ENCODE data around the gene TMC6. TPM values are rescaled to one million over a fixed set of nuclear protein-coding genes. Genes with fewer than 3 reads are reported as not detected.
A peak's percentile ranks its signal among the peaks of the same experiment; 100 is the strongest.

The TMC6 gene
- total and polyA plus RNA-seq, 2 of the 13 experiments (the other 11 are each of a cell fraction or from before 2014, with no cell fraction given), result 48.4 to 99.1 TPM

DNA sequence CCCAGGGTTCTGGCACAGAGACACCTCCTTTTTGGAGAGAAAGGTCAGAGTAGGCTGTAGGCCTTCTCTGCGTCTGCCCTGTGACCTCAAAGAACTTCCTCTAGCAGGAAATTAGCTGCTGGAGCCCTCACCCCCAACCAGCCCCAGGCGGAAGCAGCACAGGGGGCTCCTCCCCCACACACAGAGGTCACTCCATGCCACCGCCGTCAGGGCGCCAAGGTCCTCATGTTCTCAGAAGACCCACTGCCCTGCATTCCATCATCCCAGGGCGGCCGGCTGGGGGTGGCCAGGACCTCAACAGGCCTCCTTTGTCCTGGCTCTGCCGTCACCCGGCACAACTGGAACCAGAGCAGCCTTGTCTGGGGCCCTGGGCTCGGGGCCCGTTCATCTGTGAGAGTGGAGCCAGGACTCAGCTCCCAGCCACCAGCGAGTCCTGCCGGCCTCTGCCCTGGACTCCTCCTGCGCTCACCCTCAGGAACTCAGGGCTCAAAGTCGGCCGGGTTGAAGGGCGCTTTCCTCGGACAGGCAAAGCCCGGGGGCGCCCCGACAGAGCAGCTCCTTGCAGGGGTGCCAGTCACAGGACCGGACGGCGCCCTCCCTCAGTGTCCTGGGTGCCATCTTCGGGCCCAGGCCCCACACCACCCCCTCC, 1.2 kb downstream of the TMC6 start (continued):
- TF ChIP-seq FOXM1 (CRISPR knock-in tag; IDR thresholded peaks at IDR 0.05), result no peak
- peak; percentile 52; the same call in 1 of the 2 replicates for TF ChIP-seq EEA1 (CRISPR knock-in tag; IDR thresholded peaks at IDR 0.05; ENCODE audit: borderline replicate concordance)
- TF ChIP-seq SRSF9 (IDR thresholded peaks at IDR 0.05; ENCODE audit: borderline replicate concordance, insufficient read depth, low read depth, low read length, poor library complexity, severe bottlenecking), result no peak
- no peak for TF ChIP-seq RFX3 (CRISPR knock-in tag; IDR thresholded peaks at IDR 0.05)
- no peak for TF ChIP-seq ZBTB8A (CRISPR knock-in tag; IDR thresholded peaks at IDR 0.05; ENCODE audit: borderline replicate concordance, low read depth)
- TF ChIP-seq, protein P1, sequence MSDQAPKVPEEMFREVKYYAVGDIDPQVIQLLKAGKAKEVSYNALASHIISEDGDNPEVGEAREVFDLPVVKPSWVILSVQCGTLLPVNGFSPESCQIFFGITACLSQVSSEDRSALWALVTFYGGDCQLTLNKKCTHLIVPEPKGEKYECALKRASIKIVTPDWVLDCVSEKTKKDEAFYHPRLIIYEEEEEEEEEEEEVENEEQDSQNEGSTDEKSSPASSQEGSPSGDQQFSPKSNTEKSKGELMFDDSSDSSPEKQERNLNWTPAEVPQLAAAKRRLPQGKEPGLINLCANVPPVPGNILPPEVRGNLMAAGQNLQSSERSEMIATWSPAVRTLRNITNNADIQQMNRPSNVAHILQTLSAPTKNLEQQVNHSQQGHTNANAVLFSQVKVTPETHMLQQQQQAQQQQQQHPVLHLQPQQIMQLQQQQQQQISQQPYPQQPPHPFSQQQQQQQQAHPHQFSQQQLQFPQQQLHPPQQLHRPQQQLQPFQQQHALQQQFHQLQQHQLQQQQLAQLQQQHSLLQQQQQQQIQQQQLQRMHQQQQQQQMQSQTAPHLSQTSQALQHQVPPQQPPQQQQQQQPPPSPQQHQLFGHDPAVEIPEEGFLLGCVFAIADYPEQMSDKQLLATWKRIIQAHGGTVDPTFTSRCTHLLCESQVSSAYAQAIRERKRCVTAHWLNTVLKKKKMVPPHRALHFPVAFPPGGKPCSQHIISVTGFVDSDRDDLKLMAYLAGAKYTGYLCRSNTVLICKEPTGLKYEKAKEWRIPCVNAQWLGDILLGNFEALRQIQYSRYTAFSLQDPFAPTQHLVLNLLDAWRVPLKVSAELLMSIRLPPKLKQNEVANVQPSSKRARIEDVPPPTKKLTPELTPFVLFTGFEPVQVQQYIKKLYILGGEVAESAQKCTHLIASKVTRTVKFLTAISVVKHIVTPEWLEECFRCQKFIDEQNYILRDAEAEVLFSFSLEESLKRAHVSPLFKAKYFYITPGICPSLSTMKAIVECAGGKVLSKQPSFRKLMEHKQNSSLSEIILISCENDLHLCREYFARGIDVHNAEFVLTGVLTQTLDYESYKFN (CRISPR knock-in tag; conservative IDR thresholded peaks at IDR 0.05), result peak; percentile 84
- TF ChIP-seq, protein P2, sequence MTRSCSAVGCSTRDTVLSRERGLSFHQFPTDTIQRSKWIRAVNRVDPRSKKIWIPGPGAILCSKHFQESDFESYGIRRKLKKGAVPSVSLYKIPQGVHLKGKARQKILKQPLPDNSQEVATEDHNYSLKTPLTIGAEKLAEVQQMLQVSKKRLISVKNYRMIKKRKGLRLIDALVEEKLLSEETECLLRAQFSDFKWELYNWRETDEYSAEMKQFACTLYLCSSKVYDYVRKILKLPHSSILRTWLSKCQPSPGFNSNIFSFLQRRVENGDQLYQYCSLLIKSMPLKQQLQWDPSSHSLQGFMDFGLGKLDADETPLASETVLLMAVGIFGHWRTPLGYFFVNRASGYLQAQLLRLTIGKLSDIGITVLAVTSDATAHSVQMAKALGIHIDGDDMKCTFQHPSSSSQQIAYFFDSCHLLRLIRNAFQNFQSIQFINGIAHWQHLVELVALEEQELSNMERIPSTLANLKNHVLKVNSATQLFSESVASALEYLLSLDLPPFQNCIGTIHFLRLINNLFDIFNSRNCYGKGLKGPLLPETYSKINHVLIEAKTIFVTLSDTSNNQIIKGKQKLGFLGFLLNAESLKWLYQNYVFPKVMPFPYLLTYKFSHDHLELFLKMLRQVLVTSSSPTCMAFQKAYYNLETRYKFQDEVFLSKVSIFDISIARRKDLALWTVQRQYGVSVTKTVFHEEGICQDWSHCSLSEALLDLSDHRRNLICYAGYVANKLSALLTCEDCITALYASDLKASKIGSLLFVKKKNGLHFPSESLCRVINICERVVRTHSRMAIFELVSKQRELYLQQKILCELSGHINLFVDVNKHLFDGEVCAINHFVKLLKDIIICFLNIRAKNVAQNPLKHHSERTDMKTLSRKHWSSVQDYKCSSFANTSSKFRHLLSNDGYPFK (CRISPR knock-in tag; IDR thresholded peaks at IDR 0.05; ENCODE audit: borderline replicate concordance), result peak; percentile 89; the same call in 1 of the 2 replicates
- TF ChIP-seq MTA1 (CRISPR knock-in tag; IDR thresholded peaks at IDR 0.05; ENCODE audit: borderline replicate concordance), result no peak
- TF ChIP-seq ELF3 (CRISPR knock-in tag; IDR thresholded peaks at IDR 0.05), result peak; percentile 98
- no peak for TF ChIP-seq SRY (CRISPR knock-in tag; IDR thresholded peaks at IDR 0.05)
- peak; percentile 46; the same call in 1 of the 2 replicates for TF ChIP-seq ZNF572 (CRISPR knock-in tag; IDR thresholded peaks at IDR 0.05)
- TF ChIP-seq ZNF790 (CRISPR knock-in tag; IDR thresholded peaks at IDR 0.05; ENCODE audit: borderline replicate concordance), result no peak
- no peak; the same call in 1 of the 2 replicates for TF ChIP-seq ZNF160 (CRISPR knock-in tag; IDR thresholded peaks at IDR 0.05)
- TF ChIP-seq MATR3 (CRISPR knock-in tag; IDR thresholded peaks at IDR 0.05), result no peak
- TF ChIP-seq KLF12 (CRISPR knock-in tag; IDR thresholded peaks at IDR 0.05; ENCODE audit: borderline replicate concordance), result no peak; the same call in 1 of the 2 replicates
- TF ChIP-seq ZC3H4 (CRISPR knock-in tag; IDR thresholded peaks at IDR 0.05; ENCODE audit: borderline replicate concordance), result no peak
- TF ChIP-seq, protein P3, sequence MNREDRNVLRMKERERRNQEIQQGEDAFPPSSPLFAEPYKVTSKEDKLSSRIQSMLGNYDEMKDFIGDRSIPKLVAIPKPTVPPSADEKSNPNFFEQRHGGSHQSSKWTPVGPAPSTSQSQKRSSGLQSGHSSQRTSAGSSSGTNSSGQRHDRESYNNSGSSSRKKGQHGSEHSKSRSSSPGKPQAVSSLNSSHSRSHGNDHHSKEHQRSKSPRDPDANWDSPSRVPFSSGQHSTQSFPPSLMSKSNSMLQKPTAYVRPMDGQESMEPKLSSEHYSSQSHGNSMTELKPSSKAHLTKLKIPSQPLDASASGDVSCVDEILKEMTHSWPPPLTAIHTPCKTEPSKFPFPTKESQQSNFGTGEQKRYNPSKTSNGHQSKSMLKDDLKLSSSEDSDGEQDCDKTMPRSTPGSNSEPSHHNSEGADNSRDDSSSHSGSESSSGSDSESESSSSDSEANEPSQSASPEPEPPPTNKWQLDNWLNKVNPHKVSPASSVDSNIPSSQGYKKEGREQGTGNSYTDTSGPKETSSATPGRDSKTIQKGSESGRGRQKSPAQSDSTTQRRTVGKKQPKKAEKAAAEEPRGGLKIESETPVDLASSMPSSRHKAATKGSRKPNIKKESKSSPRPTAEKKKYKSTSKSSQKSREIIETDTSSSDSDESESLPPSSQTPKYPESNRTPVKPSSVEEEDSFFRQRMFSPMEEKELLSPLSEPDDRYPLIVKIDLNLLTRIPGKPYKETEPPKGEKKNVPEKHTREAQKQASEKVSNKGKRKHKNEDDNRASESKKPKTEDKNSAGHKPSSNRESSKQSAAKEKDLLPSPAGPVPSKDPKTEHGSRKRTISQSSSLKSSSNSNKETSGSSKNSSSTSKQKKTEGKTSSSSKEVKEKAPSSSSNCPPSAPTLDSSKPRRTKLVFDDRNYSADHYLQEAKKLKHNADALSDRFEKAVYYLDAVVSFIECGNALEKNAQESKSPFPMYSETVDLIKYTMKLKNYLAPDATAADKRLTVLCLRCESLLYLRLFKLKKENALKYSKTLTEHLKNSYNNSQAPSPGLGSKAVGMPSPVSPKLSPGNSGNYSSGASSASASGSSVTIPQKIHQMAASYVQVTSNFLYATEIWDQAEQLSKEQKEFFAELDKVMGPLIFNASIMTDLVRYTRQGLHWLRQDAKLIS (CRISPR knock-in tag; IDR thresholded peaks at IDR 0.05), result peak; percentile 88

Data from HepG2 (cell line).